ENCODE measurements around the gene NCOA3.

- no peak for TF ChIP-seq NFYB (IDR thresholded peaks at IDR 0.05; ENCODE audit: insufficient read depth, low read depth, low read length)
- no peak for TF ChIP-seq POLR2AphosphoS2 (IDR thresholded peaks at IDR 0.05; ENCODE audit: low read depth, low read length)
- TF ChIP-seq, protein P1, sequence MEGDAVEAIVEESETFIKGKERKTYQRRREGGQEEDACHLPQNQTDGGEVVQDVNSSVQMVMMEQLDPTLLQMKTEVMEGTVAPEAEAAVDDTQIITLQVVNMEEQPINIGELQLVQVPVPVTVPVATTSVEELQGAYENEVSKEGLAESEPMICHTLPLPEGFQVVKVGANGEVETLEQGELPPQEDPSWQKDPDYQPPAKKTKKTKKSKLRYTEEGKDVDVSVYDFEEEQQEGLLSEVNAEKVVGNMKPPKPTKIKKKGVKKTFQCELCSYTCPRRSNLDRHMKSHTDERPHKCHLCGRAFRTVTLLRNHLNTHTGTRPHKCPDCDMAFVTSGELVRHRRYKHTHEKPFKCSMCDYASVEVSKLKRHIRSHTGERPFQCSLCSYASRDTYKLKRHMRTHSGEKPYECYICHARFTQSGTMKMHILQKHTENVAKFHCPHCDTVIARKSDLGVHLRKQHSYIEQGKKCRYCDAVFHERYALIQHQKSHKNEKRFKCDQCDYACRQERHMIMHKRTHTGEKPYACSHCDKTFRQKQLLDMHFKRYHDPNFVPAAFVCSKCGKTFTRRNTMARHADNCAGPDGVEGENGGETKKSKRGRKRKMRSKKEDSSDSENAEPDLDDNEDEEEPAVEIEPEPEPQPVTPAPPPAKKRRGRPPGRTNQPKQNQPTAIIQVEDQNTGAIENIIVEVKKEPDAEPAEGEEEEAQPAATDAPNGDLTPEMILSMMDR (IDR thresholded peaks at IDR 0.05 in 2 of 3, conservative IDR thresholded peaks at IDR 0.05 in 1 of 3; ENCODE audit: control insufficient read depth in 2 of 3, extremely low read depth in 1 of 3, insufficient read depth in 1 of 3, low read depth in 3 of 3, low read length in 3 of 3): no peak
- TF ChIP-seq EP300 (IDR thresholded peaks at IDR 0.05; ENCODE audit: borderline replicate concordance in 1 of 2, control insufficient read depth in 1 of 2, low read depth in 2 of 2, low read length in 2 of 2): no peak
- TF ChIP-seq SRF (IDR thresholded peaks at IDR 0.05; ENCODE audit: low read depth in 2 of 2, low read length in 2 of 2): no peak
- no peak for TF ChIP-seq ATF3 (IDR thresholded peaks at IDR 0.05; ENCODE audit: borderline replicate concordance, extremely low read depth, low read depth, low read length)
- no peak for TF ChIP-seq POLR2A (IDR thresholded peaks at IDR 0.05; ENCODE audit: low read depth, low read length)
These were observed 198.6 kb downstream of the NCOA3 start for GRCh38 chr20:47700327-47700726.

Data from GM12878 (cell line).